Putamen (tissue), 1 donor: Measurements from ENCODE around the gene FBP2.

Experiments used
- DNase-seq: peaks from one replicate; pipeline ENCODE4 v3.0.0-alpha.2; 2016; ENCODE audit warnings: low spot score

FBP2 gene

DNA sequence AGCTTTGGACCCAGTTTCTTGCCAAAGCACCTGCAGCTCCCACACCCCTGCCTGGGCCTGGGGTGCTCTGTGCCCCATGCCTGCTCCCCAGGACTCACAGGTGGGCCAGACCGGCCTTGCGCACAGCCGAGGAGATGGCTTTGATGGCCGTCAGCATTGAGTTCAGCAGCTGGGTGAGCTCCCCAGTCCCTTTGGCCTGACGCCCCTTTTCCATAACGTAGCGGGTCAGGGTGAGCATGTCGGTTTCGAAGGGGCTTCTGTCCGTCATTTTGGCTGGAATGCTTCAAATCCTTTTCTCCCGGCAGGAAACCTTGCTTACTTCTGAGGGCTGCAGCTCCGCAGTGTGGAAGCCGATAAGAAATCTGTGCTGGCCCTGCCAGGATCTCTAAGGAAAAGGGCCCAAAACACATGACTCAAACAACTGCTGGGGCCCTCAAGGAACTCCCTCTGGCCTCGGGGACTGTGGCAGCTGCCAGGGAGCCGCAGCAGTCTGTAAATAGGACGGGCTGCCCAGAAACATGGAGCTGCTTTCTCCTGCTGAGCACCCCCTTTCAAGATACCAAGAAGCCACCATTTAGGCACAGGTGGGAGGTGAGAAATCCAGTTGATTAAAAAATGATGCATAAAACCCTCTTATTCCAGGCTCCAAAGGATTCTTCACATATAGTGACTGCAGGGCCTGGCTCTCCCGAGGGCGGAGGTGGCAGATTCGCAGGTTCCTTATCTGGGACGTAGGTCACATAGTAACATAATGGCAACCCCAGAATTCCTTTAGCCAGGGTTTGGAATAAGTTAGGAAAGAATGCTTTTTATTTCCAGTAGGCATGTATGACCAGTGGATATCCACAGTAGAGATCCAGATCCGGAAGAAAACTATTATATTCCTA is at the start of gene FBP2:
FBP2 (minus strand) TSS at position 366 of the 887 bp plus-strand sequence; CDS start at position 268, 98 bp downstream.
- DNase-seq: no peak

DNA sequence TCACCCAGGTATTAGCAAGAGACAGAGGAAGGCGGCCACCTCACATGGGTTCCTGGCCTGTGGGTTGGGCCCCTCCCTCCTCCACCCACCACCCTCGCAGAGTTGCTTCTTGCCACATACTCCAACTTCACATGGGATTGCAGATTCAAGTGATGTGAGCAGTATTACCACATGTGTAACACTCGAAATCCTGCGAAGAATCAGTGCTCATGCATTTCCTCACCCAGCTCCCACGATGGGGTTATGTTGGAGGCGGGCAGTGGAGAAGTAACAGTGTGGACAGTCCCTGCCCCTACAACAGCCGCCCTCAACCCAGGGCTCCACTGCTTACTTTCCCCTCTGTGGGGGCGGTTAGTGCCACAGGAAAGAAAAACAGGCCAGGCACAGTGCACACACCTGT is 49.6 kb upstream of the FBP2 start:
- no peak for DNase-seq

DNA sequence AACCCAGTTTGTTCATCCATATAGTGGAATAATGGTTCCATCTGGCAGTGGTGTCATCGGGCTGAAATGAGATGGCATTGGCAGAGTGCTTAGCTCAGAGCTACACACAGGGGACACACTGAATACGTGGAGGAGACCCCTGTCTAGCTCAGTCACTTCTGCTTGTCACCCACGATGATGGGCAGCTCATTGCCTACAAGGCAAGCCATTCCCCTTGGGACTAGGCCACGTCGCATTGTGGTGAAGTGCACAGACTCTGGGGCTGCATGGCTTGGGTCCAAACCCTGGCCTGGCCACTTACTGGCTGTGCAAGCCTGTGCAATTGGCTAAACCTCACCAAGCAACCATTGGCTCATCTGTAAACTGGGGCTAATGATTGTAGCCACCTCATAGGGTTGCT is 48.9 kb upstream of the FBP2 start:
- DNase-seq: no peak

DNA sequence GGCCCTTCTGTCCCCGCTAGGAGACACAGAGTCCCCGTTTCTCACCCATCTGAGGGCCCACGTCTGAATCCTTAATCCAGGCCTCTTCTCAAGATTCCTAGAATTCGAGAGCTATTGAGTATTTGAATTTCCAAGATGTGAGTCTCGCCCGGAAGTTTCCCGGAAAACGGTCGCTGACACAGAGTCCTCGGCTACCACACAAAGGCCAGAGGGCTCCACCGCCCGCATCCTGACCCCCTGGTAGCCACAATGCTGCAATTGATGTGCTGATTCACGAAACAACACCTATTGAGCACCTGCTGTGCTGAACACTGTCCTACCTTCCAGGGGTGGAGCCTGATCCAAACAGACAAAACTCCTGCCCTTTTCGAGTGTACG is 46.4 kb upstream of the FBP2 start:
- DNase-seq: no peak

DNA sequence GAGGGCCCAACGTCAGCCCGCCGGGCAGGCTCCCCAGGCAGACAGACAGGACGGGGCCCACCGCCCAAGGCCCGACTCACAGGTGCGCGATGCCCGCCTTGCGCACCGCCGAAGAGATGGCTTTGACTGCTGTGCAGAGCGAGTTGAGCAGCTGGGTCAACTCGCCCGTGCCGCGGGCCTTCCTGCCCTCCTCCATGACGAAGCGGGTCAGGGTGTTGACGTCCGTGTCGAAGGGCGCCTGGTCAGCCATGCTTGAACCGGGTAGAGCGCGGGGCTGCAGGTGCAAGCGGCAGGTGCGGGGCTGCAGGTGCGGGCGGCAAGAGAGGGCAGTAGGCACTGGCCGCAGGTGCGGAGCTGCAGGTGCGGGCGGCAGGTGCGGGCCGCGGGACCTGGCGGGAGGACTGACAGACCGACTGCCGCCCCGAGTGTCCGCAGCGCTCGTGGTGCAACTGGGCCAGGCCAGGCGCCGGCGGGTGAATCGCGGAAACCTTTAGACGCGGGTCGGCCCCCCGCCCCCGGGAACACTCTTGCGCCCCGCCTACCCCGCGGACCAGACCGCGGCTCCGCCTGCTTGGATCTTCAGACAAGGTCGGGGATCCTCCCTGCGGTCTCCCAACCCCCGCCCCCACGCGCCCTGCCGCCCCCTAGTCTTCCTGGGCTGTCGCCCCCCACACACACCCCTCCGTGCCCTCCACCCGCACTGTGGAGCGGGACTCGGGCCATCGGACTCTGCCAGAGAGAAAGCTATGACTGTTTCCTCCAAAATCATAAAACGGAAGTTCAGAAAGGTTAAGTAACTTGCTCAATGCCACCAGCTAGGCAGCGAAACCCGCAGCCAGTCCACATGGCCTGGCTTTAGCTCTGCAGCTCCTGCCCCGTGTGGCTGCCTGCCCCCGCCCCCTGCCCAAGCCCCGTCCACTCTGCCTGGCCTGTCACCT is 45.7 kb upstream of the FBP2 start, which contains the start of gene FBP1:
FBP1 (minus strand) TSS at position 458 of the 938 bp plus-strand sequence; CDS start at position 250, 208 bp downstream.
- no peak for DNase-seq

DNA sequence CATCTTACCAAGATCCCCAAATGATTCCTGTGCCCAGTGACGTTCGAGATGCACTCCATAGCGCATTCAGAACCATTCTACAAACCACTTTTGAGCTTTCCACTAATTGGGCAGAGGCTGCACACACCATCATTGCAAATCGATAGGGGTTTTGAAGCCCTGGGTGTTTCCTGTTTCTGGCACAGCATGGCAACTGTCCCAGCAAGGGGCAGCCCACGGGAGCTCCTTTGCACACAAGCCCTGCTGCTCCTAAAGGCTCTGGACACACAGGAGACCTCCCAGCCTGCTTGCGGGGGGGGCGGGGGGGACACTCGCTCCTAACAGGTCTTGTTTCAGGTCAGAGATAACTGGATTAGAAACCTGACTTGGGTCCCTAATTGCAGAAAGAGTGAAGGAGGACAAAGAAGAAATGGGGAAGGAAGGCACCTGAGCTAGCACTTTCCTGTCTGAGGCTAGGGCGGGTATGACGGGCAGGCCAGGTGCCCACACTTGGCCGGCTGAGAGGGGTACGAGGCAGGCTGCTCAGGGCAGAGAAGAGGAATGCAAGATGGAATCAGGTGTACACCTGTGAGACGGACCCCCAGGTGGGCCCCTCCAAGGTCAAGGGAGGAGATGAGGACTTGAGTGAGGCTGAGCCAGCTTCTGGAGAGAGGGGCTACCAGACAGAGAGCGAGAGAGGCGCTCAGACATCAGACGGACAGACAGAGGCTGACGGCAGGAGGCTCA is 44.9 kb upstream of the FBP2 start:
- no peak for DNase-seq

DNA sequence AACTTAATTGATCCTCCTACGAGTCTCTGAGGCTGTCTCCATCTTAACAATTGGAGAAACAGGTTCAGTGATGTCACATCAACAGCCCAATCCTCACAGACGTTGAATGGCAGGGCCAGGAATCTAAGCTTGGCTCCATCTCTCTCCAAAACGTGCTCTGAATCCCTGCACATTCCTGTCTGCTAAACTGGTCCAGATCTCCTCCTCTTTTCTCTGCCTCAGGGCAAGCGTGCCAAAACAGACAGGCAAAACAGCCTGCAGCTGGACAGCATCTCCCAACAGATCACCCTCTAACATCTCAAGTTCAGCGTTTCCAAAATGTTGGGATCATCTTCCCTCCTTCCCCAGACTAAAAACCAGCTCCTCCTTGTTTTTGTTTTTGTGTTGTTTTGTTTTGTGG is 39.1 kb upstream of the FBP2 start:
- no peak for DNase-seq

DNA sequence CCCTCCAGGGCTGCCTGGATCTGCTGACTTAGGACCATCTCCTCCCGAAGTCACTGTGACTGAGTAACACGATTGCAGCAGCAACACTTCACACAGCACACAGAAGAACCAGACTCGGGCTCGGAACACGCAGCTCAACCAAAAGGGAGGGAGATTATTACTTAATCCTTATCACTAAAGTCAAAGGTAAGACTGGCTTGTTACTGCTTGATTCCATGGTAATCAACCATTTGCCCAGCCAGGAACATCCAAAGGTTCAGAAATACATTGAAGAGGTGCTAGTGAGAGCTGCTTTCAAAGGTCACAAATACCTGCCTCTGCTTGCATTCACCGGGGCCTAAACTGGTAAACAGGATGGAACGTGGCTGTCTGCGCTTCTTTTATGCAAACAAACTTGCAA is 38.0 kb upstream of the FBP2 start:
- DNase-seq: no peak

DNA sequence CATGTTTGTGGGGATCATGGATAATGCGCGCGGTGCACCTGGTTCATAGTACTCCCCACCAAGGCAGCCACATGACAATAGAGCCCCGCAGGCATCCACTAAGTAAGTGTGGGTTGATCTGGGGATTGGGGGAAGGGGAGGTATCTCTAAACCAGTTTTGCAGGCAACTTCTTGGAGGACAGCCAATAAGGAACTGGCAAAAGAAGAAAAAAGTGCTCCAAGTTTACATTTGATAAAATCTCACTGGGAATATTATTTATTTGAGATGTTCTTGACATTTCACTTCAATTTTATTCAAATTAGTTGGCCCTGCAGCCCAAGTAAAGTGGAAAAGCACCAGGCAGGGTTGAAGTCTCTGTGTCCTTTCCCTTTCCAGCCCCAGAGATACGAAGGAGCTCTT is 37.2 kb upstream of the FBP2 start:
- DNase-seq: no peak

DNA sequence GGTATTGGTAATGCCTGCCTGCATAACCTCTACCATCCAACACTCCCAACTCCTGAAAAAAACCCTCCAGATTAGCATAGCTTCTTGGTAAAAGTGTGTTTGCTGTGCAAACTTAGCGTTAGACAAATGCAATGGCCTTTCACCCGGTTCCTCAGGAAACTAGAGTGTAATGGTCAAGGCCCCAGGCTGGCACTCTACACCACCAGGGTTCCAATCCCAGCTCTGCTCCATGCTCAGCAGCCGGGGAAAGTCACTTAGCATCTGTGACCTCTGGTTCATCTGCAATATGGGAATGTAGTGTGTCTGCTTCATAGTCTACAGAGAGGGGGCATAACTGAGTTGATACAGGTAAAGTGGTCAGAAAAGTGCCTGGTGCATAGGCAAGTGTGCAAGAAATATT is 36.7 kb upstream of the FBP2 start:
- no peak for DNase-seq

DNA sequence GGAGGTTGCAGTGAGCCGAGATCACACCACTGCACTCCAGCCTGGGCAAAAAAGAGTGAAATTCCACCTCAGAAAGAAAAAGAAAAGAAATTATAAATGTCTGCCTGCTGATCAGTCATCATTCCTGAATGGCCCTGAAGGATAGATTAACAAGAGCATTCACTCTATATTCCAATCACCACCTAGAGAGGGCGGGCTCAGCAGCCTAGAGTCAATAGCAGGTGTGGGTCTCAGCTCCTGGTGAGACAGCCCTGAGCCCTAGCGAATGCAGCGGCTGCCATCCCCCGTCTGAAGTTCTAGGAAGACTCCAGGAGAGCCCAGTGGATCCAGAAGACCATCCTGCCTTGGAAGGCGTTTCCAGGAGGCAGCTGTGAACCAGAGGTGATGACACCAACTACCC is 33.7 kb upstream of the FBP2 start:
- DNase-seq: no peak

DNA sequence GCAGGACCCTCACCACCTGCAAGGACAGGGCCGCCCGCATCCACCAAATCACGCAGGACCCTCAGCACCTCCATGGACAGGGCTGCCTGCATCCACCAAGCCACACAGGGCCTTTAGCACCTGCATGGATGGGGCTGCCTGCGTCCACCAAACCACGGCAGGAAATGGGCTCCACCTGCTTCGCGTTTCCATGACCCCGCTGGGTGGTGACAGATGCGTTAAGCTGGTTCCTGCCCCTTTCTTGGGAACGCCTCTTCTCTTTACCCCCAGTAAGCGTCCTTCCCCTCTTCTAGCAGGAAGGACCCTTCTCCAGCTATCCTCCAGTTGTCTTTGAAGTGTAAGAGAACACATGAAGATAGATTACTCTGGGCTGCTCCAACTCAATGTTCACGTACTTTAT is 32.2 kb upstream of the FBP2 start:
- DNase-seq: no peak

DNA sequence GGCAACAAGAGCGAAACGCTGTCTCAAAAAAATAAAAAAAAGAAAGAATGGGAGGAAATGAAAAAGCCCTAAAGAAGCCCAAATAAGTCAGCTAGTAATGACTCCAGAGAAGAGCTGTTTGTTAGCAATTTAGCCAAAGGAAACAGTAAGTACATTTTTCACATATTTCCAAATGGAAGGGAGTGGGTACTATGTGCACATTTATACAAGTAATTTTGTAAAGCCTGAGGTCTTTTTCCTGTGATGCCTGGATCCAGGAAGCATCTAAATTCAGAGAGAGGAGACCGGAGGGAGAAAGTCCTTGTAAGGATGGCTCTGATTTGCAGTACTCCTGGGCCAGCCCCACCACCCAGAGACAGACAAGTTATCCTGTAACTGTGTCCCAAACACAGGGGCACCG is 31.0 kb upstream of the FBP2 start:
- no peak for DNase-seq

DNA sequence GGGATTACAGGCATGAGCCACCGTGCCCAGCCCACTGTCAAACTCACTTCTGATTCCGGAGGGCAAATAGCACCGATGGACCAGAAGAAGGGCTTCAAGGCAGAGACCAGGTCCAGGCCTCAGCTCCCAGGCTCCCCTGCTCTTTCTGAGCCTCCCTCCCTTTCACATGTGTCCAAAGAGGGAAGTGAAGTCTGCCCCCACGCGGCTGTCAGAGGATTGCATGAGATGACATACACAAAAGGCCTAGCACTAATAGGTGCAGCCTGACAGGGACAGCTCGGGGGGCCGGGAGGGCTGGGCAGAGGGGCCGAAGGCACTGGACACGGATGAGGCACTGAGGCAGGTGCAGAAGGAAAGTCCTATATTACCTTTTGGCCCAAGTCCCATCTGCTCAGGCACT is 29.6 kb upstream of the FBP2 start:
- DNase-seq: no peak

DNA sequence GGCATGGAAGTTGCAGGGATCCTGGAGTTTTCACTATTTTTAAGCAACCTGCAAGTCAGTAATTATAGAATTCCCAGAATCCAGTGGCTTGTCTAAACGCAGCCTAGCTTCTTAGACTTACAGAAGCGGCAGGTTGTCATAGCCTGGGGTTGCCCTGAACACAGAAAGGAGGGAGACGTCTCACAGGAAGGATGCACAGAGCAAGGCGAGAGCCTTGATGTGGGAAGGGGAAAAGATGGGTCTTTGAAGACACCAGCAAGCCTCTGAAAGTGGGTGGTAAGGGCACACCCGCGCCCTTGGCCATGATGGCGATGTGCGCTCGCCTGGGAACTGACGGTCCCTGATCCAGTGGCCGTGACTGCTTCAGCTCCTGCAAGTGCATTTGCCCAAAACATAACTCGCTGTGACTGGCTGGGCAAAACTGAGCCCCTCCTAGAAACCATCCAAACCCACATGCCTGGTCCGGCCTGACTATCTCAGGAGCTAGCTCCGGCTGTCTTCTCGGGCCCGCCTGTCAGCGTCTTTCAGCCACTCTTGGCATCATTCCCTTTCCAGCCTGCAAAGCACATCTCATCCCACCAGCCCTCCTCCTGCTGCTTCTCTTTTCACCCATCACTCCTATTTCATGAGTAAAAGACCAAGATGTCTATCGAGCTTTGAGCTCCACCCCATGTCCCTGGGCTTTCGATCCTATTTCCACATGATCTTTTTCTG is 28.6 kb upstream of the FBP2 start:
- no peak for DNase-seq

DNA sequence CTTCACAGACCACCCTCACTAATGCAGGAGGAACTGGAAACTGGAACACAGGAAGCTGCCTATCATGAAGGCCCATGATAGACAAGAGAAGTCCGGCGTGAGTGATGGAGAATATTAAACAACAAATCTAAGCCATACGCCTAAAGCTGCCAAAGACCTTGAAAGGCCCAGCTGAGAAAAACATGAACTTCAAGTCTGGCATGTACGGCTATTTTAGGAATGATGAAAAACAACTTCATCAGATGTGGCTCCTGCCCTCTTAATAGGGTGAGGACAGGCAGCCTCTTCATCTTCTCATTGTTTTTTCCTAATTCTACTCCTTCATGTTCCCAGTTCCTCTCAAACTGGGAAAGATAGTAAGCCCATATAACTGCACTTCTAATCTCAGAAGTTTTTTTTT is 25.4 kb upstream of the FBP2 start:
- DNase-seq: no peak

DNA sequence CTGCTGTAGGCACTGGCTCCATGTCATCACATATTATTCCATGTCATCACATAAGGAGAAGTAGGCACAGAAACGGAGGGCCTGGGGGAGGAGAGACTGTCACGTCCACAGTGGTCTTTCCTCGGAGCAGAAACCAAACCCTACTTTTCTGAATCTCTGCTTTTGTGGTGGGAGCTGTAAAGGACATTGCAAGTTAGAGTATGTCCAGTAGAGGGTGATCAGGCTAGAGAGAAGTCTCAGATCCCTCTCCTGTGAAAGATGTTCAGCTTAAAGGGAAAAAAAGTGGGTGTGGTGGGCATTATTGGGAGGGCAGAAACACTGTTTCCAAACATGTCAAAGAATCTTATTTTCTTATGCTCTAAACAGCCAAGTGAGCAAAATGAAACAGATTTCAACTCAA is 19.4 kb upstream of the FBP2 start:
- DNase-seq: no peak

DNA sequence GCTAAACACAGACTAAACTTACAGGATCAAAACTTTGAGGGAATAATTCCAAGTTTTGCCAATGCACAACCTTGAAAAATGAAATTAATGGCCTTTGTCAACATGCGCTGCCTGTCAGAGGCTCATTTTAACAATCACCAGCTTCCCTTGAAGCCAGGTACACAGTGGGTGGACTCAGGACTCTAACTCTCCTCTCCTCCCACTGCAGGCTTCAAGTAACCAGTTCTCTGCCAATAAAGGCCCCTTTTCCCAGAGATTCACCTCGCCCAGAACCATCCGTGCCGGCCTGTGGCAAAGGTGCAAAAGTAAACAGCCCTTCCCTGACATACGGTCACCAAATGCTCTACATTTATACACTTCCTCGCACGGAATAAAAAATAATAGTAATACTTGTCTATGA is 18.4 kb upstream of the FBP2 start:
- no peak for DNase-seq

DNA sequence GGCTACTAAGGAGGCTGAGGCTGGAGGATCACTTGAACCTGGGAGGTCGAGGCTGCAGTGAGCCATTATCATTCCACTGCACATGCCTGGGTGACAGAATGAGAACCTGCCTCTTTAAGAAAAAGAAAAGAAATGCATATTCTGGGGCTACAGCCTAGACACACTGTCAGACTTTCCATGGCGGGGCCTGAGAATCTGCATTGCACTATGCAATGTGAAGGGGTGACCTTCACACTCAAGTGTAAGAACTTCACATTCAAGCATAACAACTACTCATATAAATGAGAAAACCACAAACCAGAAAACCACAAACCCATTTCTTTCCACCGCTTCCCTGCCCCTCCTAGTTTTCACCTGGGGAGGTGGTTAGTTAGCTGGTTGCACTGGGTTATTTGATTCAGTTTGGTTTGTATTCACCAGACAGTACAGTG is 18.0 kb upstream of the FBP2 start:
- no peak for DNase-seq

DNA sequence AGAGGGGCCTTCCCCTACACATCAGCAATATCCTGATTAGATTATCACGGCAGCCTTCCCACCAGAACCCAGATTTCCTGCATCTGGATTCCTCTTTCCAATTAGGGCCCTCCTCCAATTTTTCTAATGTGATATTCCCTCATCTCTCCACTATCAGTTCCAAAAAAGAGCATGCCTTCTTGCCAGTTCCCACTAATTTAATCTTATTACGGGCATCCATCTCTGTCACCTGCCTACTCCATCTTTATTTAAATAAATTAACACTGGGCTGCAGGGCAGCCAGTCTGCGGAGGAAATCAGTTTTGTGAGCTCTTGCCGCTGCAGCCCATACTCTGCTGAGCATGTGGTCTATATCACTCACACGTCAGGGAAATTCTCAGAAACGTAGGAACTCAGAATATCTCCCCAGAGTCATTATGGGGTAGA is 16.6 kb upstream of the FBP2 start:
- no peak for DNase-seq

DNA sequence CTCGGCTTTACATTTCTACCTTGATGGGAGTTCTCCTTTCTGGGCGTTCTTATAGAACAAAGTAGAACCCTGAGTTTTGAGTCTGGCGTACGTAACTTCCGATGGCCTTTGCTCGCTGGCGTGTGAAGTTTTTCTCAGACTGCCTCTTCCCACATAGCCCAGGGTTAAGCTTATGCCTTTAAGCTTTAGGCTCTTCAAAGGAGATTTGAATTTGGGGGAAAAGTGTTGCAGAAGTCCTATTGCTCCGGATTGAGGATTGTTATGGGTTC is 13.7 kb upstream of the FBP2 start:
- DNase-seq: no peak
